ENCODE data around the gene STKLD1. TPM values are rescaled to one million over a fixed set of nuclear protein-coding genes. Genes with fewer than 3 reads are reported as not detected.
"Not testable (repeated sequence)": the region's sequence is repeated elsewhere in the genome, so short reads cannot be mapped to it uniquely, and the experiment has no call there.

STKLD1 gene
- polyA plus RNA-seq (2012; ENCODE audit: low read depth, missing spikeins): 0.45 TPM

DNA sequence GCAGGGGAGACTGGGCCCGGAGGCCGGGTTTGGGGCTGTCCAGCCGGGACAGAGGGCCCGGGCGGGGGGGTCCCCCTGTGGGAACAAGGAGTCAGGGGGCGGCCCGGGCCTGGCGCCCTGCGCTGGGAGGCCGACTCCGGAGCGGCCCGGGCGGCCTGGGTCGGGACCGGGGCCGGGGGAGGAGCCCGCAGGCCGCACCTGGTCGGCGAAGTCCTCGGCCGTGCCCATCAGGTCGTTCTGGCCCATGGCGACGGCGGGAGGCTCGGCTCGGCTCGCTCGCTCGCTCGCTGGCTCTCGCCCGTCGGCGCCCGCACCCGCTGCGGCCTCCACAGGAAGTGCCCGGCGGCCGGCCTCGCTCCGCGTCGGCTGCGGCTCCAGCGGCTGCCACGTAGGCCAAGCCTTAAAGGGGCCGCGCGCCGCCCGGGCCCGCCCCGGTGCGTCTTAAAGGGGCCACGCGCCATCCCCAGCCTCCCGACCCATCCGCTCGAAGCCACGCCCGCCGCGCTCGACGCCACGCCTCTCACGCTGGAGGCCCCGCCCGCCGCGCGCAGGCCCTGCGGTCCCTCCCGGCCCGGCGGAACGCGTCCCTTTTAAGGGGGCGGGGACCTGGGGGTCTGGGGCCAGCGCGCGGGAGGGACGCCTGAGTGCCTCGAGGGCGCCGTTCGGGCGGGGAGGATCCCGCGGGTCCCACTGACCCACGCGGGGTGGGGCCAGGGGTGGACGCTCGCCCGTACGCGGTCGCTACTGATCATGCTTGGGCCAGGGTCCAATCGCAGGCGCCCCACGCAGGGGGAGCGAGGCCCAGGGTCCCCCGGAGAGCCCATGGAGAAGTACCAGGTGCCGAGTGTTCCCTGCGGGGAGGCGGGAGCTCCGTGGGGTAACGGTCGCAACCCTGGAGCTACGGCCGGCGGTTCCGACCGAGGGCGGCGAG is at the start of gene STKLD1, which contains the start of gene SURF4:
STKLD1 (plus strand) TSS at position 643 of the 931 bp plus-strand sequence; CDS start at position 751, 108 bp downstream.
SURF4 (minus strand) TSS at position 337 of the 931 bp plus-strand sequence; CDS start at position 246, 91 bp downstream.
- DNase-seq (ENCODE audit: insufficient read length, low spot score) (peak; percentile 100), FAIRE-seq (peak; percentile 96)
- peak; percentile 67 for TF ChIP-seq POLR2AphosphoS5 (IDR thresholded peaks at IDR 0.05; ENCODE audit: low read depth, low read length)
- peak; percentile 46; the same call in 1 of the 2 replicates for TF ChIP-seq POU2F2 (IDR thresholded peaks at IDR 0.05; ENCODE audit: low read depth, low read length)
- TF ChIP-seq POLR2A (IDR thresholded peaks at IDR 0.05; ENCODE audit: low read depth, low read length): peak; percentile 79; the same call in 1 of the 2 replicates
- TF ChIP-seq SPI1 (IDR thresholded peaks at IDR 0.05; ENCODE audit: low read depth, low read length): 0 out of 2 replicates have a peak, but pooled peaks have one; percentile 19
- TF ChIP-seq TAF1 (IDR thresholded peaks at IDR 0.05; ENCODE audit: low read depth, low read length): peak; percentile 80
- no peak for TF ChIP-seq PAX5 (IDR thresholded peaks at IDR 0.05; ENCODE audit: insufficient read depth, low read length, severe bottlenecking)

DNA sequence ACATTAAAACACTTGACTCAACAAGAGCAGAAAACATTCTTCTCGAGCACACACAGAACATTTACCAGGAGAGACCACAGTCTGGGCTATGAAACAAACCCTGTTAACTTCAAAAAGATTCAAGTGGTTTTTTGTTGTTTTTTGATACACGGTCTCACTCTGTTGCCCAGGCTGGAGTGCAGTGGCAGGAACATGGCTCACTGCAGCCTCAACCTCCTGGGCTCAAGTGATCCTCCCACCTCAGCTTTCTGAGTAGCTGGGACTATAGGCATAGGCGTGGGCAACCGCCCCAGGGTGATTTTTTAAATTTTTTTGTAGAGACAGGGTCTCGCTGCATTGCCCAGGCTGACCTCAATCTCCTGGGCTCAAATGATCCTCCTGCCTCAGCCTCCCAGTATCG is 49.1 kb upstream of the STKLD1 start:
- not testable (repeated sequence) for FAIRE-seq; DNase-seq (ENCODE audit: insufficient read length, low spot score)

DNA sequence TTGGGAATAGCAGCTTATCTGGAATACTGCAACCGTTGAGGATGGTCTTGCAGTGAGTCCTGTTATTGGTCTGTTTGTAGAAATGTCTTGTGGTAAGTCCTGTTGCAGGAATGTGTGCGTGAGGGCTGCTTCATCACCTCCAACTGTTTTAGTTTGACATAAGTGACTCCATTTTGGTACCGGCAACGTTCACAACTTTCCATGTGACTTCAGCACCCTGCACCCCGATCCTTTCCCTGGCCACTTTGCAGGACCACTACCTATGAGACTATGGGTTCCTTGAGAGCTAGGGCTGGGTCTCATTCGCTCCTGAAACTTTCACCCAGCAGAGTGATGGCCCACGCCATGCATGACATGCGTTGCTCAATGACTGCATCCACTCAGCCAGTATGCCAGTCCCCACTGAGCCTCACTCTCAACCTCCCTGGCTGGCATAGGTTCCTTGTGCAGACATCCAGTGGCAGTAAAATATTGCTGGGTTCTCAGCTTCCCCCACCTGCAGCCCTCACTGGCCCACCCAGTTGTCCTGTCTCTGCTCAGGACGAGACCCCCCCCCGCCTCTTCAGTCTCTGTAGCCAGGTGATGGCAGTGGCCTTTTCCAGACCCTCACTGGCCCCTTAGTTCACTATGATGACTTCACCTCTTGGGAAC is 48.2 kb upstream of the STKLD1 start:
- FAIRE-seq (no peak), DNase-seq (ENCODE audit: insufficient read length, low spot score) (no peak)
- no peak for TF ChIP-seq POU2F2 (IDR thresholded peaks at IDR 0.05; ENCODE audit: low read depth, low read length)
- TF ChIP-seq POLR2A (IDR thresholded peaks at IDR 0.05; ENCODE audit: low read depth, low read length): peak; percentile 33; the same call in 1 of the 2 replicates
- no peak for TF ChIP-seq SPI1 (IDR thresholded peaks at IDR 0.05; ENCODE audit: low read depth, low read length)
- peak; percentile 59 for TF ChIP-seq POLR2AphosphoS5 (IDR thresholded peaks at IDR 0.05; ENCODE audit: low read depth, low read length)
- no peak for TF ChIP-seq TAF1 (IDR thresholded peaks at IDR 0.05; ENCODE audit: low read depth, low read length)

DNA sequence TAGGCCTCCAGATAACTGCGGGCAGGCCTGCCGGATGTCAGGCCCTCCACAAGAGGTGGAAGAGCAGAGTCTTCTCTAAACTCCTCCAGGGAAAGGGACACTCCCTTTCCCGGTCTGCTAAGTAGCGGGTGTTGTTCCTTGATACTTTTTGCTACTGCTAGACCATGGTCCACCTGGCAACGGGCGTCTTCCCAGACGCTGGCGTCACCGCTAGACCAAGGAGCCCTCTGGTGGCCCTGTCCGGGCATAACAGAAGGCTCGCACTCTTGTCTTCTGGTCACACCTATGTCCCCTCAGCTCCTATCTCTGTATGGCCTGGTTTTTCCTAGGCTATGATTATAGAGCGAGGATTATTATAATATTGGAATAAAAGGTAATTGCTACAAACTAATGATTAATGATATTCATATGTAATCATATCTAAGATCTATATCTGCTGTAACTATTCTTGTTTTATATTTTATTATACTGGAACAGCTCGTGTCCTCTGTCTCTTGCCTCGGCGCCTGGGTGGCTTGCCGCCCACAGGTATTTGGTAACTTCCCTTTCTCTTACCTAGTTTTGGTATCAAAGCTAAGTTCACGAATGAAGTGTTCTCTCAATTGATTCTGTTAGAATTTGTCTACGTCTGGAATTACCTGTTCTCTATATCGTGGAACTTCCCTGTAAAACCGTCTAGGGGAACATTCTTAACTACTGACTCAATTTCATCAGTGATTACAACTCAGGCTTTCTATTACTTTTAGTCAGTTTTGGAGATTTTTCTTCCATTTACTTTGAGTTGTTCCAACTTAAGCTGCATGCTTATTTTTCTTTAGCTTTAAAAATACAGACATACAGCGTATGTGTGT is 46.6 kb upstream of the STKLD1 start:
- not testable (repeated sequence) for FAIRE-seq; DNase-seq (ENCODE audit: insufficient read length, low spot score)

DNA sequence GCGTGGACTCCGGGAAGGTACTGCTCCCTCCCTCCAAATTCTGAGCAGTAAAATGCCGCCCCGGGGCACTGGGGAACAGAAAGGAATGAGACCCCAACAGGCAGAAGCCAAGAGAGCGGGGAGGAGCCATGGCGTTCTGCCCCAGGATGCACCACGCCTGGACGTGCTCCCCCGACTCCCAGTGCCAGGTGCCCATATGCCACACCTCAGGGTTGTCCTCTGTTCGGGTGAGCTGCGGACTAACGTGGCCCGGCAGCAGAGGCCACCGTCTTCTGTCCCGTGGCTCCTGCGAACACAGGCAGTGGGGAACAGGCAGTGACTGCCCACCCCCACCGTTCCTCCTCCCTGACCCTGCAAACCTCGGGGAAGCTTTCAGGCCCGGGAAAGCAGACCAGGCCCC is 44.9 kb upstream of the STKLD1 start:
- TF ChIP-seq POU2F2 (IDR thresholded peaks at IDR 0.05; ENCODE audit: low read depth, low read length): no peak
- no peak for TF ChIP-seq SPI1 (IDR thresholded peaks at IDR 0.05; ENCODE audit: low read depth, low read length)
- no peak for TF ChIP-seq POLR2A (IDR thresholded peaks at IDR 0.05; ENCODE audit: low read depth, low read length)
- no peak for TF ChIP-seq PAX5 (IDR thresholded peaks at IDR 0.05; ENCODE audit: insufficient read depth, low read length, severe bottlenecking)
- DNase-seq (ENCODE audit: insufficient read length, low spot score) (no peak), FAIRE-seq (no peak)

DNA sequence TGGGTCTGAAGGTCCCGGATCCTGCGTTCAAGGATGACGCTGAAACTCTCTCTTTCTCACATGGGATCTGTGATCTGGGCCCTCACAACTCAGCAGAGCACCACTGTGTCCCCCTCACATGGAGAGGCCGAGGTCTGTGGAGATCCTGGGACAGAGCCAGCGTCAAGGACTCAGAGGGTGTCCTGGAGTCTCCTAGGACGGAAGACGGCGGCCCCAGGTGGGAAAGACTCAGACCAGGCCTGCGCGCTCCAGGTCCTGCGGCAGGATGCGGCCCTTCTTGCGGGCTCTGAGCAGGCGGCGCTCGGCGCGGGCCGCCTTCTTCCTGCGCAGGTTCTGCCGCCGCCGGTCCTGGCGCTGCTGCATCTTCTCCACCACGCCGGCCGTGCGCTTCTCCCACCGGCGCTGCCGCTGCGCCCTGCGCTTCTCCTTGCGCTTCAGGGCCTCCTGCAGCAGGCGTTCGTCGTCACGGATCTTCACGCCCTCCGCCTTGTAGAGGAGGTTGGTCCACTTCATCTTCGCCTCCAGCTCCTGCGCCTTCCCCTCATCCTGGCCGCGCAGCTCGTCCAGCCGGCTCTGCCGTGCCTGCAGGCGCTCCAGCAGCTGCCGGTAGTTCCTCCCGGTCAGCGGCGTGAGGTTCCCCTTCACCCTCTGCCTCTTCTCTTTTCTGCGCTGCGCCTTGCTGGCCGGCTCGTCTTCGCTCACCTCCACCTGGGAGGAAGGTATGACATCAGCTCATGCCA is 44.4 kb upstream of the STKLD1 start:
- FAIRE-seq: no peak
- TF ChIP-seq POU2F2 (IDR thresholded peaks at IDR 0.05; ENCODE audit: low read depth, low read length) (no peak), POLR2A (IDR thresholded peaks at IDR 0.05; ENCODE audit: low read depth, low read length) (no peak), SPI1 (IDR thresholded peaks at IDR 0.05; ENCODE audit: low read depth, low read length) (no peak), PAX5 (IDR thresholded peaks at IDR 0.05; ENCODE audit: insufficient read depth, low read length, severe bottlenecking) (no peak), POLR2AphosphoS5 (IDR thresholded peaks at IDR 0.05; ENCODE audit: low read depth, low read length) (no peak), TAF1 (IDR thresholded peaks at IDR 0.05; ENCODE audit: low read depth, low read length) (no peak)

DNA sequence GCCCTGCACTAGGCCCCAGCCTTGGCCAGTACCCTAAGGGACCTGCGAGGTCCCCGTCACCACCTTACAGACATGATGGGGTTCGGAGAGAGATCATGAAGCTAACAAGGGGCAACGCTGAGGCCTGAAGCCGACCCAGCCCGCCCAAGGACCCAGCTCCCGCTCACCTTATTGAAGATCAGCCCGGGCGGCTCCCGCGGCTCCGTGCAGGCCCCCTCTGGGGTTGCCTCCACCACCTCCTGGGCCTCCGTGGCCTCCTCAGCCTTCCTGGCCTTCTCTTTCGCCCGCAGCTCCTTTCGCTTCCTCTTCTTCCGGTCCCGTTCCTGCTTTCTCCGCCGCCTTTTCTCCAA is 43.8 kb upstream of the STKLD1 start:
- DNase-seq (ENCODE audit: insufficient read length, low spot score) (no peak), FAIRE-seq (no peak)
- TF ChIP-seq TAF1 (IDR thresholded peaks at IDR 0.05; ENCODE audit: low read depth, low read length) (no peak), POLR2AphosphoS5 (IDR thresholded peaks at IDR 0.05; ENCODE audit: low read depth, low read length) (no peak), SPI1 (IDR thresholded peaks at IDR 0.05; ENCODE audit: low read depth, low read length) (no peak), POU2F2 (IDR thresholded peaks at IDR 0.05; ENCODE audit: low read depth, low read length) (no peak), PAX5 (IDR thresholded peaks at IDR 0.05; ENCODE audit: insufficient read depth, low read length, severe bottlenecking) (no peak)

More for the DNA sequence above, 44.4 kb upstream of the STKLD1 start:
- no peak for DNase-seq (ENCODE audit: insufficient read length, low spot score)

DNA sequence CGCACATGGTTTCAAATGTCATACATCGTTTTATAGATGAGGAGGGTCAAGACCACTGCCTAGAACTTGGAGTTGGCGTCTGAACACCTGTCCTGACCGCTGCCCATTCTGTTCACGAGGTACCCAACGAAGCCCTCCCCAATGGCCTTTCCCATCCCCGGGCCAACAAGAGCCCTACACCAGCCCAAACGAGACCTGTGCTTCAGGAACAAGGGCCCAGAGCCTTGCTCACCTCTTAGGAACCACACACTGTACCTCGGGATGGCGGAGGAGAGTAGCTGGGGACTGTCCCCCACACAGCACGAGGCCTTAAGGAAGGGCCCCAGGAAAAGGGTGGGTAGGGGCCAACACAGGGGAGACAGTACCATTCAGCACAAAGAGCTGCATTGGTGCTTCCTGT is 43.2 kb upstream of the STKLD1 start:
- no peak for TF ChIP-seq POLR2AphosphoS5 (IDR thresholded peaks at IDR 0.05; ENCODE audit: low read depth, low read length)
- TF ChIP-seq PAX5 (IDR thresholded peaks at IDR 0.05; ENCODE audit: insufficient read depth, low read length, severe bottlenecking): no peak
- no peak for TF ChIP-seq TAF1 (IDR thresholded peaks at IDR 0.05; ENCODE audit: low read depth, low read length)
- no peak for TF ChIP-seq SPI1 (IDR thresholded peaks at IDR 0.05; ENCODE audit: low read depth, low read length)
- no peak for TF ChIP-seq POLR2A (IDR thresholded peaks at IDR 0.05; ENCODE audit: low read depth, low read length)
- TF ChIP-seq POU2F2 (IDR thresholded peaks at IDR 0.05; ENCODE audit: low read depth, low read length): no peak
- FAIRE-seq: no peak

DNA sequence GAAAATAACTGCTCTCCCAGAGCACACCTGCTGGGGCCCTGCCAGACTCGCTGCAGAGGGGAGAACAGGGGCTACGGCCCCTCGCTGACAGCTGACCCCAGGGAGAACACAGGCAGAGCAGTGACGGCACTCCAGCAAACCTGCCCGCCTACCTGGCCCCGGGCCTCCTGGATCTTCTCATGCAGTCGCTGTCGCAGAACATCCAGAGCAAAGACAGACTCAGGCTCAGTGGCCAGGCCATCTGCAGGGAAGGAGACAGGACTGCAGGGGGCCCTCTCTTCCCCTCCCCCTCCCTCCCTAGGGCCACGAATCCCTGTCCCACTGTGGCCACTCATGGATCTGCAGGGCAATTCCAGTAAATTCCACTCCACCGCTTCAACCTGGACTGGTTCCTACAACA is 42.6 kb upstream of the STKLD1 start:
- FAIRE-seq (no peak), DNase-seq (ENCODE audit: insufficient read length, low spot score) (no peak)
- no peak for TF ChIP-seq POU2F2 (IDR thresholded peaks at IDR 0.05; ENCODE audit: low read depth, low read length)
- no peak for TF ChIP-seq PAX5 (IDR thresholded peaks at IDR 0.05; ENCODE audit: insufficient read depth, low read length, severe bottlenecking)
- no peak for TF ChIP-seq TAF1 (IDR thresholded peaks at IDR 0.05; ENCODE audit: low read depth, low read length)
- TF ChIP-seq POLR2AphosphoS5 (IDR thresholded peaks at IDR 0.05; ENCODE audit: low read depth, low read length): no peak
- TF ChIP-seq SPI1 (IDR thresholded peaks at IDR 0.05; ENCODE audit: low read depth, low read length): no peak
- no peak for TF ChIP-seq POLR2A (IDR thresholded peaks at IDR 0.05; ENCODE audit: low read depth, low read length)

More for the DNA sequence above, 43.2 kb upstream of the STKLD1 start:
- DNase-seq (ENCODE audit: insufficient read length, low spot score): no peak

Data from GM12891 (cell line).